Dedifferentiated amniotic fluid mesenchymal stem cell (primary cell): ENCODE measurements around the gene BLM.
A peak's percentile ranks its signal among the peaks of the same experiment; 100 is the strongest.
"Not testable (repeated sequence)": the region's sequence is repeated elsewhere in the genome, so short reads cannot be mapped to it uniquely, and the experiment has no call there.

ENCODE experiments used
- DNase-seq: peaks from one replicate; pipeline ENCODE4 v3.0.0-alpha.2; 2016; ENCODE audit errors: extremely low spot score

Gene BLM

GRCh38 chr15:90820481-90820880 lies 103.3 kb downstream of the BLM start:
- no peak for DNase-seq

DNA sequence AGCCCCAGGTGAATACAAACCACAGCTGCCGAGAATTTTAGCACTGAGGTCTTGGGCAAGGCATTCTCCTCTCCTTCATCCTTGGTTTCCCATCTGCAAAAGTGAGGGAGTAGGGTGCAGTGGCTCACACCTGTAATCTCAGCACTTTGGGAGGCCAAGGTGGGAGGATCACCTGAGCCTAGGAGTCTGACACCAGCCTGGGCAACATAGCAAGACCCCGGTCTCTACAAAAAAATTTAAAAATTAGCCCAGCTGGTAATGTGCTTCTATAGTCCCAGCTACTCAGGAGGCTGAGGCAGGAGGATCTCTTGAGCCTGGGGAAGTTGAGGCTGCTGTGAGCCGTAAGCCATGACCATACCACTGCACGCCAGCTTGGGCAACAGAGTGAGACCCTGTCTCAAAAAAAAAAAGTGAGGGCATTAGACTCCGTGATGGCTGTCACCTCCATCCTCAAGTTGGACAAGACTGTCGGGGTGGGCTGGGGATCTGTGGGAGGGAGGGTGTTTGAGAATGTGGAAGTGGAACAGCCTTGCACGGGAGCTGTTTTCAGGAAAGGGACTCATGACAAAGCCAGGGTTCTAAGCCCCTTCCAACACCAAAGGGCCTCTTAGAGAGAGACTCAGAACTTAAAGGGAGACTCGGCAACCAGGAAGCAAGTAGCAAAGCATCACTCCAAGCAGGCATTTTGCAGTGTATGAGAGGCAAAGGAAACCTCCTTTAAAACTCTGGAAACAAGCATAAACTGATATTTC lies 105.2 kb downstream of the BLM start:
- no peak for DNase-seq

GRCh38 chr15:90823455-90823974 lies 106.4 kb downstream of the BLM start:
- DNase-seq: no peak

- DNase-seq: not testable (repeated sequence)
Measured at GRCh38 chr15:90825115-90825899, 108.2 kb downstream of the BLM start.

DNA sequence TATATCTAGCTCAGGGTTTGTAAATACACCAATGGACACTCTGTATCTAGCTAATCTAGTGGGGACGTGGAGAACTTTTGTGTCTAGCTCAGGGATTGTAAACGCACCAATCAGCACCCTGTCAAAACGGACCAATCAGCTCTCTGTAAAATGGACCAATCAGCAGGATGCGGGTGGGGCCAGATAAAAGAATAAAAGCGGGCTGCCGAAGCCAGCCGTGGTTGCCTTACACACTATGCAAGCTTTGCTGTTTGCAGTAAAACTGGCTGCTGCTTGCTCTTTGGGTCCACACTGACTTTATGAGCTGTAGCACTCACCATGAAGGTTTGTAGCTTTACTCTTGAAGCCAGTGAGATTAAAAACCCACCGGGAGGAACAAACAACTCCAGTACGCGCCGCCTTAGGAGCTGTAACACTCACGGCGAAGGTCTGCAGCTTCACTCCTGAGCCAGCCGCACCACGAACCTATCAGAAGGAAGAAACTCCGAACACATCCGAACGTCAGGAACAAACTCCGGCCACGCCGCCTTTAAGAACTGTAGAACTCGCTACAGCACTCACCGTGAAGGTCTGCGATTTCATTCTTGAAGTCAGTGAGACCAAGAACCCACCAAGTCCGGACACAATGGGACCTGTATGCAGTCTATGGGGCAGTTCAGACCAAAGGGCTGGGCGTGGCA lies 109.2 kb downstream of the BLM start:
- not testable (repeated sequence) for DNase-seq

GRCh38 chr15:90826886-90827435 lies 109.8 kb downstream of the BLM start:
- DNase-seq: no peak

GRCh38 chr15:90828111-90828510 lies 111.0 kb downstream of the BLM start:
- DNase-seq: no peak

DNA sequence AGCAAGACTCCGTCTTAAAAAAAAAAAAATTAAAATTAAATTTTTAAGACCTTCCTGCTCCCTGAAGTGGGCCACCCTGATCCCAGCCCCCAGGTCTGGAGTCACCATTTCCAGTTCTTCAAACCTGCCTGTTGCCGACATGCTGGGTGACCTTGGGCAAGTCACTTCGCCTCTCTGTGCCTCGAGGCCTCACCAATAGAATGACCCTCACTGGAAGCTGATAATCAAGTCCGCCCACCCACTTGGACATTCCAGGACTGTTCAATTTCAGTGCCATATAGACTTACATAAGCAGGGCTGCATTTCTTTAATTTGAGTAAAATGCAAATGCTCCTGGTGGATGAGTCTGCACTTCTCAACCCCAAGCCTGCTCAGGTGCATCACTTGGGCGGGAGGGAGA lies 112.0 kb downstream of the BLM start:
- DNase-seq: no peak

- no peak for DNase-seq
Measured at GRCh38 chr15:90829942-90830440, 112.8 kb downstream of the BLM start.

DNA sequence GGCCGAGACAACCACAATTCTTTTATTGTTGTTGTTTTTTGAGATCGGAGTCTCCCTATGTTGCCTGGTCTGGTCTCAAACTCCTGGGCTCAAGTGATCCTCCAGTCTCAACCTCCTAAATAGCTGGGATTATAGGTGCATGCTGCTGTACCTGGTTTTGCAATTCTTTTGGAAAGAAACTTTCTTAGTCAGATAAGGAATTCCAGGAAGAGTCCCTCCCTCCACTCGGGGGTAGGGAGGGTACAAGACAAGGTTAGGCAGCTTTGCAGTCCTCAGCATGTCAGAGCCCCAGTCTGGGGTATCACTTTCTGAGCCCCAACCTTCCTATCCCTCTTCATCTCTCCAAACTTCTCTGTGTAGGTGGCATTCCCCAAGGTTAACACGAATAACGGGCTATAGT lies 117.5 kb downstream of the BLM start:
- no peak for DNase-seq

GRCh38 chr15:90836296-90836871 lies 119.2 kb downstream of the BLM start:
- no peak for DNase-seq

DNA sequence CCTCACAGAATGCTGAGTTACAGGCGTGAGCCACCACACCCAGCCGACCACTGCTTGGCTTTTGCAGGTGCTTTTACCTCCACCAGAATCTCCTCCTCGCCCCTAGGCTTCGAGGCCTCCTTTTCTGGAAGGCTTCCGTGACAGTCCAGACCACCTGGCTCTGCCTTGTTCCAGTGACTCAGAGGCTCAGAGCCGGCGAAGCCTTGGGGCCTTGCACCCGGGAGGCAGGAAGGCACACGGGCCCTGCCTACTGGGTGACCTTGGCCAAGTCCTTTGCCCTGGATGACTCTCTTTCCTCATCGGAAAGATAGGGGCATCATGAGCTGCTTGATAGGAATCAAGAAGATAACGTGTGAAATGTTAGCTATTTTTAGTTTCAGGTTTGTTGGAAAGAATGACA lies 119.9 kb downstream of the BLM start:
- DNase-seq: no peak

DNA sequence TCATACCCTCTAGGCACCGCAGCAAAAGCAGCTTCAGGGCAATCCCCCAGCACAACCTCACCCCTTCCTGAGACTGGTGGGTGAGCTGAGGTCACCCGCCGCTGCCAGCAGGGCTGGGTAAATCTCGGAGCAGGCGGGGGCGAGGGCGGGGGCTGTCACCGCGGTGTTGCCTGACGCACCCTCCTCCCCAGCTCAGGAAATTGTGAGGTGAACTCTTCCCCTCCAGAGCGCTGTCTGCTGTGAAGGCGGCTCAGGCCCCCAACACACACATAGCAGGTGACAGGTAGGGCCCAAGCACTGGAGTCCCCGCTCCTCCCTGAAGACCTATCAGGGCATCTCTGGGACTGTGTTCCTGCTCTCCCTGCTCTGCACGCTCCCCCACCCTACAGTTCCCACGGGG lies 121.0 kb downstream of the BLM start:
- DNase-seq: no peak

DNA sequence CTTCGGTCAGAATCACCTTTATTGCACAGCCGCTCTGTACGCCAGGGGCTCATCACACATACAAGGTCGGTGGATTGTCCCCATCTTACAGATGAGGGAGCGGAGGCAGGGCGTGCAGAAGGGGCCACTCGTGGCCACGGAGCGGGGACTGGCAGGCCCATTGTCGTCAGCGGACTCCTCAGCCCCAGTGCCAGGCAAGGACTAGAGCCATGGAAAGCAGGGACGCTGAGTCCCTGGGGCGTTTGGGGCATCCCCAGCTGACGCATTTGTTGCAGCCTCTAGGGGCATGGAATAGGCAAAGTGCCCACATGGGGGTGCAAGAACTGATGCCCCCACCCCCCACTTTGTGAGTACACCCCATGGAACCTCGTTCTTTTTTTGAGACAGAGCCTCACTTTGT lies 121.4 kb downstream of the BLM start:
- no peak for DNase-seq

GRCh38 chr15:90839187-90840071 lies 122.3 kb downstream of the BLM start:
- no peak for DNase-seq

- DNase-seq: no peak
Measured at GRCh38 chr15:90840157-90840855, 123.2 kb downstream of the BLM start.

- no peak for DNase-seq
Measured at GRCh38 chr15:90840954-90841353, 123.8 kb downstream of the BLM start.

DNA sequence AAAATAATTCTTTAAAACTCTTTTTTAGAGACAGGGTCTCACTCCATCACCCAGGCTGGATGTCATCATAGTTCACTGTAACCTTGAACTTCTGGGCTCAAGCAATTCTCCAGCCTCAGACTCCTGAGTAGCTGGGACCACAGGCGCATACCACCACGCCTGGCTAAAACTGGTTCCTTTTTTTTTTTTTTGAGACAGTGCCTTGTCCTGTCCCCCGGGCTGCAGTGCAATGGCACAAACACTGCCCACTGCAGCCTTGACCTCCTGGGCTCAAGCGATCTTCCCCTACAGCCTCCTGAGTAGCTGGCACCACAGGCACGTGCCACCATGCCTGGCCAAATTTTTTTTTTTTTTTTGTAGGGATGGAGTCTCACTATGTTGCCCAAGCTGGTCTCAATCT lies 127.5 kb downstream of the BLM start:
- no peak for DNase-seq

DNA sequence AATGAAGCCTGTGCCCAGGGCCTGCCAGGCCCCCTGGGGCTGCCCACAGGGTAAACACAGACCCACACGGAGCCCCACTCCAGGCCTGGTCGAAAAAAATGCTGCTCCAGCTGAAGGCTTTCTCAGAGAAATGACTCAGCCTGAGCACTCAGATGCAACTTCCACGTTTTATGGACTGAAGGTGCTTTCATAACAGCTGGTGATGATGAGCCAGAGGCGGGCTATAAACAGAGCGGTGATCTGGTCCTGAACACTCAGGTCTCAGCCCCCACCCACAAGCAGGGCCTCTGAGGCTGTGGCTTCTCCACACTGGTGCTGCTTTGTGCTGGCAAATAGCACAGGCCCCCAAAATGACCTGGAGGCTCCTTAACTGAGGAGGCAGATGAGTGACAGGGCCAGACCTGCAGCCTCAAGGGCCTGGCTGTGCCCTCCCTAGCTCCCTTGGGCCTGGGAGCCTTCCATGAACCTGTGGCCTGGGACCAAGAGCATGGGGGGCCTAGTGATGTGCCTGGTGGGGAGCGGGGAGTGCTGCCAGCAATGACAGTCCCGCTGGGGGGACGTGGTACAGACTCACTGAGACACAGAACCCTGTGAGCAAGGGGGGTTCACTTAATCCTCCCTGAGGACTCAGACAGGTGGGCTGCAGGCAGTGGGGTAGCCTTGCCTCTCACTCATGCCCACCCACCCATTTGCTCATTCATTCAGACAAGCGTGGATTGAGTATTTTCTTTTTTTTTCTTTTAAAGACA lies 128.2 kb downstream of the BLM start:
- peak; percentile 70 for DNase-seq
